GM23338 (cell line): ENCODE results near the gene HGFAC. TPM values are rescaled to one million over a fixed set of nuclear protein-coding genes. Genes with fewer than 3 reads are reported as not detected.

Source experiments
- ATAC-seq: fragments of 200-7000 bp; cut with Tn5 transposase; 3 replicates; pipeline ENCODE4 v1.9.1; 2020
- DNase-seq: peaks from one replicate; pipeline ENCODE4 v3.0.0-alpha.2; 2015; ENCODE audit warnings: low spot score
- H2AFZ ChIP-seq: fragments of 200-600 bp; sonication (generic); 2 replicates; pipeline ENCODE4 v1.8.0; 2016; ENCODE audit warnings: antibody characterized with exemption, mild to moderate bottlenecking, moderate library complexity
- H3F3A ChIP-seq: fragments of 200-600 bp; sonication (generic); replicated peaks from 2 replicates; pipeline ENCODE4 v1.8.0; 2017; ENCODE audit warnings: antibody characterized with exemption, mixed run types, low read depth
- H3K27ac ChIP-seq: fragments of 200-600 bp; sonication (generic); 2 replicates; pipeline ENCODE4 v1.6.1; 2016; ENCODE audit warnings: low read depth
- H3K27me3 ChIP-seq: fragments of 200-600 bp; sonication (generic); 2 replicates; pipeline ENCODE4 v1.8.0; 2016; ENCODE audit warnings: mild to moderate bottlenecking, mixed run types, moderate library complexity; ENCODE audit not compliant: insufficient read depth
- H3K36me3 ChIP-seq: fragments of 200-600 bp; sonication (generic); 2 replicates; pipeline ENCODE4 v1.8.0; 2016; ENCODE audit warnings: mild to moderate bottlenecking; ENCODE audit not compliant: insufficient read depth
- H3K4me1 ChIP-seq: fragments of 200-600 bp; sonication (generic); 2 replicates; pipeline ENCODE4 v1.8.0; 2016; ENCODE audit warnings: mild to moderate bottlenecking, moderate library complexity; ENCODE audit not compliant: insufficient read depth
- H3K4me2 ChIP-seq: fragments of 200-600 bp; sonication (generic); 2 replicates; pipeline ENCODE4 v1.7.1; 2017; ENCODE audit warnings: mixed run types
- H3K4me3 ChIP-seq: fragments of 200-600 bp; sonication (generic); 2 replicates; pipeline ENCODE4 v1.6.1; 2016; ENCODE audit warnings: mixed run types
- H3K79me2 ChIP-seq: fragments of 200-600 bp; sonication (generic); replicated peaks from 2 replicates; pipeline ENCODE4 v1.8.0; 2017; ENCODE audit warnings: mild to moderate bottlenecking; ENCODE audit not compliant: insufficient read depth
- H3K9me2 ChIP-seq: fragments of 200-600 bp; sonication (generic); 2 replicates; pipeline ENCODE4 v1.8.0; 2017; ENCODE audit not compliant: insufficient read depth
- H4K20me1 ChIP-seq: fragments of 200-600 bp; sonication (generic); replicated peaks from 2 replicates; pipeline ENCODE4 v1.8.0; 2017; ENCODE audit warnings: mild to moderate bottlenecking; ENCODE audit not compliant: insufficient read depth
- H3K27ac Mint-ChIP-seq: 2 replicates; pipeline ENCODE4 v1.8.0; 2020; ENCODE audit warnings: inconsistent platforms, mild to moderate bottlenecking, moderate library complexity, mixed read lengths
- H3K27me3 Mint-ChIP-seq: 3 replicates; pipeline ENCODE4 v1.8.0; 2022; ENCODE audit warnings: low read depth, mild to moderate bottlenecking, moderate library complexity, mixed read lengths, inconsistent platforms; ENCODE audit not compliant: insufficient read depth, poor library complexity
- H3K36me3 Mint-ChIP-seq: 3 replicates; pipeline ENCODE4 v1.8.0; 2021; ENCODE audit warnings: low read depth, mild to moderate bottlenecking, inconsistent platforms, moderate library complexity, mixed read lengths
- H3K4me1 Mint-ChIP-seq: 3 replicates; pipeline ENCODE4 v1.8.0; 2020; ENCODE audit warnings: mild to moderate bottlenecking, inconsistent platforms, mixed read lengths
- H3K4me3 Mint-ChIP-seq: 3 replicates; pipeline ENCODE4 v1.8.0; 2021; ENCODE audit warnings: moderate library complexity, mild to moderate bottlenecking, inconsistent platforms, mixed read lengths
- H3K9me3 Mint-ChIP-seq: 3 replicates; pipeline ENCODE4 v1.8.0; 2020; ENCODE audit warnings: moderate library complexity, mild to moderate bottlenecking, inconsistent platforms, mixed read lengths
- CREB1 ChIP-seq: fragments of 250-450 bp; sonication (Bioruptor Pico); IDR thresholded peaks from 2 replicates; pipeline ENCODE4 v1.5.0; 2020; ENCODE audit warnings: low read depth, mild to moderate bottlenecking, moderate library complexity
- CTCF ChIP-seq, 2 experiments: fragments of 200-600 bp in 1 of 2; sonication (generic) in 1 of 2; conservative IDR thresholded peaks; 2 replicates each; pipeline versions ENCODE4 v1.5.1 to v1.6.1; 2016 to 2017; ENCODE audit warnings: antibody characterized with exemption in 2 of 2, low read depth in 2 of 2, mild to moderate bottlenecking in 2 of 2, moderate library complexity in 1 of 2
- EZH2 ChIP-seq: fragments of 200-600 bp; sonication (generic); IDR thresholded peaks from one replicate; pipeline ENCODE4 v1.8.0; 2017; ENCODE audit warnings: antibody characterized with exemption, mild to moderate bottlenecking, low read depth; ENCODE audit not compliant: unreplicated experiment
- EZH2phosphoT487 ChIP-seq: fragments of 200-600 bp; sonication (generic); IDR thresholded peaks from one replicate; pipeline ENCODE4 v1.8.1; 2018; ENCODE audit warnings: antibody characterized with exemption; ENCODE audit not compliant: unreplicated experiment
- JUNB ChIP-seq: IDR thresholded peaks from one replicate; pipeline ENCODE4 v1.6.1; 2016; ENCODE audit warnings: antibody characterized with exemption; ENCODE audit not compliant: unreplicated experiment
- NANOG ChIP-seq: IDR thresholded peaks from 2 replicates; pipeline ENCODE4 v1.6.1; 2016; ENCODE audit warnings: antibody characterized with exemption, borderline replicate concordance
- POLR2AphosphoS5 ChIP-seq: IDR thresholded peaks from 2 replicates; pipeline ENCODE4 v1.6.1; 2016; ENCODE audit warnings: antibody characterized with exemption, low read depth
- REST ChIP-seq: IDR thresholded peaks from one replicate; pipeline ENCODE4 v1.6.1; 2018; ENCODE audit warnings: antibody characterized with exemption; ENCODE audit not compliant: unreplicated experiment
- ZNF114 ChIP-seq: fragments of 250-450 bp; sonication (Bioruptor Pico); IDR thresholded peaks from 2 replicates; pipeline ENCODE4 v1.5.0; 2020; ENCODE audit warnings: mild to moderate bottlenecking, moderate library complexity
- ZNF331 ChIP-seq: fragments of 250-450 bp; sonication (Bioruptor Pico); IDR thresholded peaks from 2 replicates; pipeline ENCODE4 v1.5.0; 2020; ENCODE audit warnings: low read depth, mild to moderate bottlenecking, moderate library complexity
- ZNF462 ChIP-seq: fragments of 250-450 bp; sonication (Bioruptor Pico); IDR thresholded peaks from 2 replicates; pipeline ENCODE4 v1.5.0; 2020; ENCODE audit warnings: mild to moderate bottlenecking, moderate library complexity
- polyA plus RNA-seq: library from polyadenylated mRNA; unstranded; fragments of >200 nt; fragmentation: Nextera tagmentation; extraction: Ambion mirVana; gene quantifications from 2 replicates; pipeline ENCODE4 v1.2.1, GENCODE V29; 2016
- total RNA-seq: library from RNA; depleted of rRNA; stranded (reverse); fragments of >200 nt; shearing (Covaris generic); gene quantifications from 2 replicates; pipeline ENCODE4 v1.2.3, GENCODE V29; 2014
- TF ChIP-seq, protein P1 (sequence below): IDR thresholded peaks from 2 replicates; pipeline ENCODE4 v1.6.1; 2016; ENCODE audit warnings: antibody characterized with exemption

Gene HGFAC
- total and polyA plus RNA-seq, 2 experiments from 2014 or later: 0.94 TPM; not detected in 1

- TF ChIP-seq EZH2 (no peak), EZH2phosphoT487 (no peak), ZNF114 (CRISPR knock-in tag) (no peak), CREB1 (CRISPR knock-in tag) (no peak)
Measured at GRCh38 chr4:3435686-3435956, 6.1 kb upstream of the HGFAC start (continued).

DNA sequence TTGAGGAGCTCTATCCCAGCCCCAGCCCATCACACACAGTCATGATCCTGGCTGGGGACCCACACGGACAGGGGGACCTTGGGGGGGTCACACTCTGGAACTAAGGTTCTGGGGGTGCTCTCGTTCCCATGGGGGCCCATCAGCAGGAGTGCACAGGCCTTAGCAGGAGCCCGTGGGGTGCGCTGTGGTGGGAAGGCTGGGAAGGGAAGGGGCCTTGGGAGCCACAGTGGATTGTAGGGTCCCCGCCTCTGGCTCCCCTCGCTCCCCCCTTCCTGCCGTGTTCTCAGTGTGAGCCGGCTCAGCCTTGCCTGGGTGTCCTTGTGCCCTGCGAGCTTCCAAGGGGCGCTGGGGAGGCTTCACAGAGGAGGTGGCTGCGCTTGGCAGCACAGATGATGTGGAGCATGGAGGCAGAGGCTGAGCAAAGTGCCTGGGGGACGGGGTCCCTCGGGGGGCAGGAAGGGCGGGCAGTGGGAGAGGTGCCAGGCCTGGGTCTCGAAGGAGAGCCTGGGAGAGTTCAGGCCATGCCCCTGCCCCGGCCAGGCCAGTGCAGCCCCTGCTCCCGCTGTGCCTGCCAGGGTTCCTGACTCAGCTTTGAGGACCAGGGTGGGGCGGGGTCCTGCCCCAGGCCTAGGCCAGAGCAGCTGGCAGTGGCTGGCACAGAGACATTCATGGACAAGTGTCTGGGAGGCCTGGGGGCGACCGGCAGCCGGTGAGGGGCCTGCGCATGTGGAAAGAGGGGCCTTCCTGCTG, 5.5 kb upstream of the HGFAC start:
- Histone ChIP-seq H2AFZ (no peak overlapping the region), H3K4me3 (no peak overlapping the region), H3K79me2 (no peaks in the 10 kb centered on the region), H3K9me2 (no peaks in the 10 kb centered on the region), H4K20me1 (no peaks in the 10 kb centered on the region), H3K4me1 (no peaks in the 10 kb centered on the region), H3K4me2 (no peak overlapping the region), H3K27ac (no peak overlapping the region), H3F3A (no peaks in the 10 kb centered on the region), H3K36me3 (no peaks in the 10 kb centered on the region), H3K27me3 (no peaks in the 10 kb centered on the region)
- H3K4me3 Mint-ChIP-seq: no peak overlapping the region
- no peak for ATAC-seq
- no peak overlapping the region for H3K27ac Mint-ChIP-seq
- H3K27me3 Mint-ChIP-seq: peaks cover 6% of the 10 kb centered on the region
- no peaks in the 10 kb centered on the region for H3K36me3 Mint-ChIP-seq
- H3K9me3 Mint-ChIP-seq: no peaks in the 10 kb centered on the region
- no peak for DNase-seq
- H3K4me1 Mint-ChIP-seq: peaks cover 10% of the 10 kb centered on the region; the same call in 1 of the 3 replicates
- no peak for TF ChIP-seq ZNF114 (CRISPR knock-in tag)
- no peak for TF ChIP-seq REST
- TF ChIP-seq ZNF462 (CRISPR knock-in tag): no peak
- no peak for TF ChIP-seq EZH2
- TF ChIP-seq CREB1 (CRISPR knock-in tag): no peak
- no peak for TF ChIP-seq POLR2AphosphoS5
- TF ChIP-seq ZNF331 (CRISPR knock-in tag): no peak
- TF ChIP-seq, protein P1, sequence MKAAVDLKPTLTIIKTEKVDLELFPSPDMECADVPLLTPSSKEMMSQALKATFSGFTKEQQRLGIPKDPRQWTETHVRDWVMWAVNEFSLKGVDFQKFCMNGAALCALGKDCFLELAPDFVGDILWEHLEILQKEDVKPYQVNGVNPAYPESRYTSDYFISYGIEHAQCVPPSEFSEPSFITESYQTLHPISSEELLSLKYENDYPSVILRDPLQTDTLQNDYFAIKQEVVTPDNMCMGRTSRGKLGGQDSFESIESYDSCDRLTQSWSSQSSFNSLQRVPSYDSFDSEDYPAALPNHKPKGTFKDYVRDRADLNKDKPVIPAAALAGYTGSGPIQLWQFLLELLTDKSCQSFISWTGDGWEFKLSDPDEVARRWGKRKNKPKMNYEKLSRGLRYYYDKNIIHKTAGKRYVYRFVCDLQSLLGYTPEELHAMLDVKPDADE: no peak
- TF ChIP-seq CTCF (conservative IDR thresholded peaks at IDR 0.05; ENCODE audit: low read depth in 2 of 2): no peak
- no peak for TF ChIP-seq NANOG
- TF ChIP-seq JUNB: no peak
